CD4-positive, alpha-beta T cell treated with Interleukin-15 for 1 hour (primary cell): ENCODE results near the gene CEP57L1.
"Not testable (repeated sequence)": the region's sequence is repeated elsewhere in the genome, so short reads cannot be mapped to it uniquely, and the experiment has no call there.

Experiments used
- DNase-seq: peaks from one replicate; pipeline ENCODE4 v3.0.0-alpha.2; 2020

The CEP57L1 gene

DNA sequence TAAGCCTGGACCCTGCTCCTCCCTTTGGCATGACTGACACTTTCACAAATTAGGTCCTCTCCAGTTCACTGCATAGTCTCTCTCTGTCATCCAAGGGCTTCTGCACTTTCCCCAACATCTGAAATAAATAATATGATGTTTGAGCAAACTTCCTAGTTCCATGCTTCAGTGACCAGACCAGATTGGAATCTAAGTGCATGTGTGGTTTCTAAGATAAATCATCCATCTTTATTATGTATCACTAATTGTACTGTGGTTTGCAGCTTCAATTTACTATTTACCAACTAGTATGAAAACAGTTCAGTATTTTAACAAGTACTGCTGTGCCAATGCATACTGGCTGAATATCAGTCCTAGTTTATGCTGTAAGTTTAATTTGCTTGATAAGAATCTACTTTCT is 19.4 kb upstream of the CEP57L1 start:
- no peak for DNase-seq

DNA sequence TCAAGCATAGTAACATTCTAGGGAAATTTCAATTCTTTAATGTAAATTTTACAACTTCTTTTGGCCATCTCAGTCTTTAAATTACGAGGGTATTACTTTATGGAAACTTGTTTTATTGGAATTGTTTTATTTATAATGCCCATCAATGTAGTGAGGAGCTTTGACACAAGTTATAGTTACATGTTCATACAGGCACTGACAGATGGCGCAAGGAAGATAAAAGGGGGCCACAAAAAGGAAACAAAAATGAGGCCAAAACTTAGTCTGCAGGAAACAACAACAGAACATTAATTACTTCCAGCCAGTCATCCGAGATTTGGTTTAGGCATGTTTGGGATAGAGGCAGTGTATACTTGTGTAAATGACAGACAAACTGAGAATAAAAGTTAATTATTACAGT is 18.9 kb upstream of the CEP57L1 start:
- DNase-seq = no peak

DNA sequence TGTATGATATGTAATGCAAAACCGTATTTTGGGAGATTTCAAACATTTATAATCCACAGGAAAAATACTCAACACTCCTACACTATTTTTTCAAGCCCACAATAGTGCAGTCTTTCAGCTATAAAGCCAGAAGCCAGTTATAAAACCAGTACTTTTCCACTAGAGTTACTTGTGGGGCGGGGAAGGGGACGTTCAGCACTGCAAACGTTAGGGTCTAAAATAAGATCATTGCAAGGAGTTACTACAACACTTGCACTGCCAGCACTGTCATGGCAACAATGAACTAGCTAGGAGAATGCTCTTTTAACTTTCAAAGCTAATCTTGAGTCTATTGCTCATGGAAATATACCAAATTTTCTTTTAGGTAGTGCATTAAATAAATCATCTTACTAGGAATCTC is 15.3 kb upstream of the CEP57L1 start:
- no peak for DNase-seq

DNA sequence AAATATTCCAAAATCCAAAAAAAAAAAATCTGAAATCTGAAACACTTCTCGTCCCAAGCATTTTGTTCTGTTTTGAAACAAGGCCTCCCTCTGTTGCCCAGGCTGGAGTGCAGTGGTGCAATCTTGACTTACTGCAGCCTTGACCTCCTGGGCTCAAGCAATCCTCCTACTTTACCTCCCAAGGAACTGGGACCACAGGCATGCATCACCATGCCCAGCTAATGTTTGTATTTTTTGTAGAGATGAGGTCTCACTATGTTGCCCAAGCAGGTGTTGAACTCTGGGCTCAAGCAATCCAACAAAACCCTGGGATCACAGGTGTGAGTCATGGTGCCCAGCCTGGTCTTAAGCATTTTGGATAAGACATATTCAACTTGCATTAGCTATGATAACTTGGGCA is 14.3 kb upstream of the CEP57L1 start:
- no peak for DNase-seq

DNA sequence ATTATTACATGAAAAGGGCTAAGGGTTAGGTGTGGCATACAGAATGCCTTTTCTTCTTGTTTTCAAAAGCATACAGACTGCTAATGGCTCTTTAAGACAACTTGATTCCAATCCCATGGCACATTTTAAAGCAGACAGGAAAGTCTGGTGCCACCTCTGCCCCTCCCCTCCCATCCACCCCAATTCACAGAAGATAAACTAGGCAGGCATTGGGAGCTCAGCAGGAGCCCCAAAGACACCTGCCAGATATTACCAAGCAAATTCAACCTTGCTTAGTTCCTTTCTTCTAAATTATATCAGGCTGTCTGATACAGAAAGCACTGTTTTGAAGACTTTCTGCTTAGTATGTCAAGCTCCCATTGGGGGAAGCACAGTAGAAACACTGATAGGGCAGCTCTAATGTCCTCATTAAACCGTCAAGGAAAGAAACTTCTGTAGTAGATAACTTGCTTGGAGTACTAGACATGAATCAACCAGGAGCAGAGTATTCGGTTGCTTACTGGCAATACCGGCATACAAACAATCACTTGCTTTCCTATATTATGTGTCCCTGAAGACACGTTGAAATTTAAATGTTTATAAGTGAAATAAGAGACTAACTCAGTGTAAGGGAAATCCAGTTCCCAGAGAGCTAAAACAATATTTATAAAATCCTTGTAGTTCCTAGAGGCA is 13.7 kb upstream of the CEP57L1 start:
- no peak for DNase-seq

DNA sequence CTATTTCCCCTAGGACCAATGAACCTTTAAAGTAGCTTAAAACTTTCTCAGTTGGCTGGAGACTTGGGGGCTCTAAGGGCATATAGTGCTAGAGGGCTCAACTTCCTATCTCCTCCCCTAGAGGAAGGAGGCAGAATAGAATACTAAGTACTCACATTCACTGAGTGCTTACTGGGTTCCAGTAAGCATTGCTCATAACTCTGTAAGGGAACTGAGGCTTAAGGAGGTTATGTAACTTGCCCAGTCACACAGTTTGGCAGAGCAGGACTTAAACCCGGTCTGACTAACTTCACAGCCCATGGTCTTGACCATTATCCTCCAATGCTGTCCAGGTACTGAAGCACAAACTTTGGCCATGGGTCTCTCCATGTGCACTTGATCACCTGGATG is 13.1 kb upstream of the CEP57L1 start:
- no peak for DNase-seq

DNA sequence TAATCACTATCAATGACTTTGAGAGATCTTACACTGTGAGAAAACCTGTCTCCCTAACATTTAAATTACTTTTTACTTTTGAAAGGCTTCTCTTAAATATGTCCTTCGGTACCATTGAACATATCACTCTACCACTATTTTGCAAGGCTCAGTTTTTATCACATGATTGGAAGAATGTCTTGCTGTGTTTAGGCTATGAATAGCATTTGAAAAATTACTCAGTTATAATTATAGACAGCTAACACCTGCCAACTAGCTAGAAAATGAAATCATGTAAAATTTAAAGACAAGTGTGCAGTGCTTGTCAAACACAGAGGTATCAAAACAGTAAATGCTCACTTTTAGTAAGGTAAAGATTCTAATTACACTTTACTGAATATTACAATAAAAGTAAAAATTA is 11.7 kb upstream of the CEP57L1 start:
- DNase-seq = no peak

DNA sequence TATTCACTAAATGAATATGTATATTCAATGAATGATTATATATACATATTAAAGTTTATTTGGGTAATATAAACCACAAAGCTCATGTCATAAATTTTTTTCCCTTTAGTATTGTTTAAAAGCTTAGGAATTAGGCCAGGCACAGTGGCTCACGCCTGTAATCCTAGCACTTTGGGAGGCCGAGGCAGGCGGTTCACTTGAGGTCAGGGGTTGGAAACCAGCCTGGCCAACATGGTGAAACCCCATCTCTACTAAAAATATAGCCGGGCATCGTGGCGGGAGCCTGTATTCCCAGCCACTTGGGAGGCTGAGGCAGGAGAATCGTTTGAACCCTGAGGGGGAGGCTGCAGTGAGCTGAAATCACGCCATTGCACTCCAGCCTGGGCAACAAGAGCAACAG is 11.2 kb upstream of the CEP57L1 start:
- not testable (repeated sequence) for DNase-seq

DNA sequence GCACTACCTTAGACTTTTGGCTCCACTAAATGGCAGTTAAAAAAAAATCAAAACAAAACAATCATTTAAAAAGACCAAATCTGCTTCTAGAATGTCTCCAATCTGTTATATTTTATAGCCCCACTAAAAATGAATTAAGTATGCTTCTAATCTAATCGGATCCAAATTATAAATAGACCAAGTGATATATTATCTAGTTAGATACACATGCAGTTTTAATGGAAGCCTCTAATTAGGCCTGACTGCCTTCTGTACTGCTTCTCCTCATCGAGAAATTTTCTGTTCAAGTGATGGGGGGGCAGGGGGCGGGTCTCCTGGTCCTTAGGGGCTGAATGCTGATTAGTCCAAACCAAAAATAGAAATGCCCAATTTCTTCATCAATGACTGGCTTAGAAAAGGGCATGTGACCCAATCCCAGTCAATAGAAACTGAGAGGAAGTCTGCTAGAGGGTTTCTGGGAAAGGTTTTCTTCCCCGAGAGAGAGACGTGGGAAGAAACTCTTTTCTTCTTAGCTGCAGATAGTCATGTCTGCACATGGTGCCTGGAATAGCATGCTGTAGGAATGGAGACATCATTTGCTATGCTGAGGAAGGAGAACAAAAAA is 7.5 kb upstream of the CEP57L1 start:
- no peak for DNase-seq

DNA sequence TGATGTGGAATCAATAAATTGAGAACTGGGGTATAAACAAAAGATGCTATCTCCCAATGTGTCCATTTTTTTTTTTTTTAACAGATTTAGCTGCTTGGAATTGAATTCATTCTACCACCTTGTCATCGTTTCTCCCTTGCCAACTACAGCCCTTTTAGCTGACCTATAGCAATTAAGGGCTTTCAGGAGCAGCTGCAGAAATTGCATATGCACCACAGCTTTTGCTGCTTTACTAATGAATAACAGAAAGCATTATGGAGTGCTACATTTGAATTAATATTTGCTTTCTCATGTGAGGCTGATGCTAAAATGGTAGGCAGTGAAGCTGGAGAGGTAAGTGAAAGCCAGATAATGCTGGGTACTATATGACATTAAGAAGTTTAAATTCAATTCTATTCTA is 6.3 kb upstream of the CEP57L1 start:
- DNase-seq = no peak

DNA sequence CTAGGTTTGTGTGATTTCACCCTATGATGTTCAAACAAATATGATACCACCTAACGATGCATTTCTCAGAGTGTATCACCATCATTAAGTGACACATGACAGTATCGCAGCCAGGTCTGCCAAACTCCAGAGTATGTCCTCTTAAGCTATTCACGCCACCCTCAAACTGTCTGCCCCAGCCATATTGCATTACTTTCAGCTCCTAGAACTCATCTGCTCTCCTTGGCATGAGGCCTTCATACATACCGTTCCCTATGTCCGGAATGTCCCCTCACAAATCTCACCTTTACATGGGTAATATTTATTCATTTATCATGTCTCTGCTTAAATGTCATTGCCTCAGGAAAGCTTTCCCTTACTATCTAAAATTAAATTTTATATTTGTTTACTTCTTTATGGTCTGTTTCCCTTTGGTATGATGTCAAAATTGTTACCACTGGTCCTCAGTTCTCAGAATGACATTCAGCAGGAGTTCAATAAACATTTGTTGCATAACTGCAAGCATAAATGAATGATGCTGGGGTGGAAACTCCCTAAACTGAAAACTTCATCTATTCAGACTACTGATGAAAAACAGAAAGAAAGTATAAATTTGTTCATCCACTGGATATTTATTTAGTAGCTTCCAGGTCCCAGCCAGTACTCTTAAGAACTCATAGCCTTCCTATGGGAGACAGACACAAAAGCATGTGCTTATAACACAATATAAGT is 3.8 kb upstream of the CEP57L1 start:
- no peak for DNase-seq

DNA sequence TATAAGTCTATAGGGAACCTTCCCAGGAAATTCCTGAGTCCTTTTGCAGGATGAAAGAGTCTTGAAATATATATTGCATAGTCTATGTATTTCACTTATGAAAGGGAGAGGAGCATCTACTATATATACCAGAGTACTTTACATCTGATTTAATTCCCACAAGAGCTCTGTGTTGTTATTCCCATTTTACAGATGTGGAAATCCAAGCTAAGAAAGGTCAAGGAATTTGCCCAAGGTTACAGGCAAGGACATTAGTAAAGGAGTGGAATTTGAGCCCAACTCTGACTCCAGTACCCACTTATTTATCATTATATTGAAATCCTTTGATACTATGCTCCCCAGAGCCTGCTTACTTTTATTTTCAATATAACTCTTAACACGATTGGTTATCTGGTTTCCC is 3.2 kb upstream of the CEP57L1 start:
- DNase-seq = no peak

DNA sequence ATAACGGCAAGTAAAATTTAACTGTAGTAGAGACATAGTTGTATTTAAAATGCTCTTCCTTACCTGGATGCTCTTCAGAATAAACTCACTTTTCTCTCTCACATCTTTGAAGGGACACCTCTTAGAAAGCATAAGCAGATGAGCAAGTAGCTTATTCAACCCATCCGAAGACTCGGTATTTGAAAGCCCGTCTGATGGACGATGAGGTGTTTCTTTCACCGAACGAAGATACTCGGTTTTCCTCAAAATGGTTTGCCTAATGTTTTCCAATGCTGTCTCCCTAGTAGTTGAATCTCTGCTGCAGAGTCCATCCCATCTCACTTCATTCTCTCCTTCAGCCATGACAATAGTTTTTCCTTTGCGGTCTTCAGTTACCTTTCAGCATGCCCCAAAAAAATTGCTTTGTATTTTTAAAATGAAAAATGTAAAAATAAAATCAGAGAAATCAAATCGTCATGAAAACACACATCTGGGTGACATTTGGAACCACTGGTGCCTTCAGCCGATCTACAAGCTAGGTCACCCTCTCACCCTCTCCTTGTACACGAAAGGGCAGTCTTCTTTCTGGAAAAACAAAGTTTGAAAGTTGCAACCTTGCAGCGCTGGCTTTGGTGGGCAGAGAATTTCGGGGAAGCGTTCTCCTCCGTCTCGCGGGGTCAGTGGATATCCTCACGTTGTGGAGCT is 1.4 kb upstream of the CEP57L1 start:
- no peak for DNase-seq

DNA sequence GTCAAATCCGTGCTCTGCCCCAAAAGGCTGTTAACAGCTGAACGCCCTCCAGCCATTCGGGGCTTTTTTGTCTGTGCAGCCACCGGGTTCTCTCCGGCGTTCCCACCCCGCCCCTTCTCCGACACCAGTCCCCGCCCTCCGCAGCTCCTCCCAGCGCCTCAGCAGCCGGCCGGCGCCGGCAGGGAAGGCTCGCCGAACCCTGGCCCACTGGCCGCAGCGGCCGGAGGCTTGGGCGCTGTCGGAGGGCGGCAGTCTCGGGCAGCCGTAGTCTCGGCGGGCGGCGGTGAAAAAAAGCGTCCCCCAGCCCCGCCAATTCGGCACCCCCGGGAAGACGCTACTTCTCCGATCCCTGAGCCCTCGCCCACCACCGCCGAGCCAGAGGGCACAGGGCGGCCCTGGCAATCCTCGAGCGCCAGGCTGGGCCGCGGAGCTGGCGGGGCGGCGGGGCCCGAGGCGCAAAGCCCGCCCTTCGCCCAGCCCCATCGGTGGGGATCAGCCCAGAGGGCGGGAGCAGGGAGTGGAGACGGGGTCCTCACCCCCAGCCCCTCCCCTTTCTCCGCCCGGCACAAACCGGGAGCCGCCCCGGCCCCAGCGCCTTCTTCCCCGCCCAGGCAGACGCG is 781 bp upstream of the CEP57L1 start, which contains the start of gene SESN1:
TSS of gene SESN1 (minus strand) at position 431 of the 620 bp plus-strand sequence. CDS start 773 bp downstream, outside the sequence.
- DNase-seq = peak; percentile 87

DNA sequence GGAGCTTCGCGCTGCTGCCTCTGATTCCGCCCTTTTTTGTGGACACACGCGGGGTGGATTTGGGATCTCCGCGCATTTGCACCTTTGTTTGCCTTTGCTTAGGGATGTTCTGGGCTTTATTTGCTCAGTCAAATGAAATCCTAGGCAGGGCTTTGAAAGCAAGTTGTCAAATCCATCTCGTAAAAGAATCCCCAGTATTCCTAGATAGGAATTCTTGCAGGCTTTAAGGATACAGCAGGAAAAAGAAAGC is 453 bp downstream of the CEP57L1 start:
- DNase-seq = no peak

DNA sequence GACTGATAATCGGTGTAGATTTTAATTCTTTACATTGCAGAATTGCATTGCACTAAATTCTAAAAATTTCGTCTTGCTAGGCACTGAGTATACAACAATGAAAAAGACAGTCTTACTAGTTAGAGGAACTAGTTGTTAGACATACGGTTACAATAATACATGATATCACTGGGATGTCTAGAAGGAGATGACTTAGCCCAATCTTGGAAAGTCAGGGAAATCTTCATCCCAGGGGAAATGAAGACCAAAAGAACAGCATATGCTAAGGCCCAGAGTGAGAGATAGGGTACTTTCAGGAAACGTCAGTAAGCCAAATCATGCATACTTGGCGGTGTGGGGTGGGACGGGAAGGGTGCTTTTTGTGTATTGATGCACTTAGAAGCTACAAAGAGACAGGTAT is 901 bp downstream of the CEP57L1 start:
- no peak for DNase-seq

DNA sequence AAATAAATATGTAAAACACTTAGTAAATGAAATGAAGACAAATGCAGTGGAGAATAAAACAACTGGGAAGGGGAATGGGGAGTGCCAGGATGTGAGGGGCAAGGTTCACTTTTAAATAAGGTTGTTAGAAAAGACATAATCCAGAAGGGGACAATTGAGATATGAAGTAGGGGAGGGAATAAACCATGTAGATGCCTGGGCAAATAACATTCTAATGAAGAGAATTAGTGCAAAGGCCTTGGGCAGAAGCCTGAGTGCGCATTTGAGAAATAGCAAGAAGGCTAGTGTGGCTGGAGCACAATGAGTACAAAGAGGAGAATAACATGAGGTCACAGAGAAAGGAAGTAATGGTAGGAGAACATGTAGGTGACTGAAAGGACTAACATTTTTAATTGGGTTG is 2.4 kb downstream of the CEP57L1 start:
- no peak for DNase-seq

DNA sequence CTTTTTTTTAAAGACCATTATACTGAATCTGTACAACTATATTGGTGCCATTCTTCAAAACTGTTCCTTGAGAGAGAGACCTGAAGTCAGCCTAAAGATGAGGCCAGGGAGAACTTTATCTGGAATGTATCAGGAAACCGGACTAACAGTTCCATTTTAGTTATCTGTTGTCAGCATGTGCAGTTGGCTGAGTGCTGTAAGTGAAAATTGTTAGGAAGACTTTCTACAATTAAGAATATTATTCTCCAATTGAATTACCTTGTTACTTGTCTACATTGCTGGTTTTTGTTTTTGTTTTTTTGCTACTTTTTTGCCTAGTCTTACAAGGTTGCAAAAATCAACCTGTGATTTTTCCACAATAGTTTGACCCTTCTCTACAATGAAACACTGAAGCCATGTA is 7.5 kb downstream of the CEP57L1 start:
- no peak for DNase-seq

DNA sequence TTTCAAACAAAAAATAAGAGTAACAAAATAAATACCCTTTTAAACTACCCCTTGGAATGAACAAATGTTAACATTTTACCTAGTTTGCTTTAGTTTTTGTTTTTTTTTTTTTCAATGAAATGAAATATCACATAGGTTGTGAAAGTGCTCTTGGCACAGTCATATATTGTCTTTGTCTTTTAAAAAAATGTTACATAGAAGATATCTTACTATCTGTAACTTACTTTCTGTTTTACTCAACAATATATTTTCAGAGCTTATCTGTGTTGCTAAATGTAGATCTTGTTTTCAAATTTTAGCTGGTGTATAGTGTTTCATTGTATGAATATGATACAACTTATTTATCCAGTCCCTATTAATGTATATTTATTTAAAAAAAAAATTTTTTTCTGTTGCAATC is 8.6 kb downstream of the CEP57L1 start:
- DNase-seq = no peak

DNA sequence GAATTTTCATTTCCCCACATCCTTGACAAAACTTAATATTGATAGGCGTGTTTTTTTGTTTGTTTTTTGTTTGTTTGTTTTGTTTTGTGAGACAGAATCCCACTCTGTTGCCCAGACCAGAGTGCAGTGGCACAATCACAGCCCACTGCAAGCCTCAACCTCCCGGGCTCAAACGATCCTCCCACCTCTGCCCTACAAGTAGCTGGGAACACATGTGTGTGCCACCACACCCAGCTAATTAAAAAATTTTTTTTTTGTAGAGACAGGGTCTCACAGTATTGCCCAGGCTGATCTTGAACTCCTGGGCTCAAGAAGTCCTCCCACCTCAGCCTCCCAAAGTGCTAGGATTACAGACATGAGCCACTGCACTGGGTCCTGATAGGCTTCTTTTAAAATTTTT is 9.2 kb downstream of the CEP57L1 start:
- no peak for DNase-seq

DNA sequence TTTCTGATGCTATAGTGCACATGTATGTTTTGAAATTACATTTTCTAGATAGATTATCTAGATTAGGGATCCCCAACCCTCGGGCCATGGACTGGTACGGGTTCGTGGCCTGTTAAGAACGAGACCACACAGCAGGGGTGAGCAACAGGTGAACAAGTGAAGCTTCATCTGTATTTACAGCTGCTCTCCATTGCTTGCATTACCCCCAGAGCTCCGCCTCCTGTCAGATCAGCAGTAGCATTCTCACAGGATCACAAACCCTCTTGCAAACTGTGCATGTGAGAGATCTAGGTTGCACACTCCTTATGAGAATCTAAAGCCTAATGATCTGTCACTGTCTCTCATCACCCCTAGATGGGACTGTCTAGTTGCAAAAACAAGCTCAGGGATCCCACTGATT is 10.4 kb downstream of the CEP57L1 start:
- DNase-seq = no peak

DNA sequence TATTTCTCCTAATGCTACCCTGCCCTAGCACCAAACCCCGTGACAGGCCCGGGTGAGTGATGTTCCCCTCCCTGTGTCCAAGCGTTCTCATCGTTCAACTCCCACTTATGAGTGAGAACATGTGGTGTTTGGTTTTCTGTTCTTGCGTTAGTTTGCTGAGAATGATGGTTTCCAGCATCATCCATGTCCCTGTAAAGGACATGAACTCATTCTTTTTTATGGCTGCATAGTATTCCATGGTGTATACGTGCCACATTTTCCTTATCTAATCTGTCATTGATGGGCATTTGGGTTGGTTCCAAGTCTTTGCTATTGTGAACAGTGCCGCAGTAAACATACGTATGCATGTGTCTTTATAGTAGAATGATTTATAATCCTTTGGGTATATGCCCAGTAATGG is 14.4 kb downstream of the CEP57L1 start:
- DNase-seq = not testable (repeated sequence)

DNA sequence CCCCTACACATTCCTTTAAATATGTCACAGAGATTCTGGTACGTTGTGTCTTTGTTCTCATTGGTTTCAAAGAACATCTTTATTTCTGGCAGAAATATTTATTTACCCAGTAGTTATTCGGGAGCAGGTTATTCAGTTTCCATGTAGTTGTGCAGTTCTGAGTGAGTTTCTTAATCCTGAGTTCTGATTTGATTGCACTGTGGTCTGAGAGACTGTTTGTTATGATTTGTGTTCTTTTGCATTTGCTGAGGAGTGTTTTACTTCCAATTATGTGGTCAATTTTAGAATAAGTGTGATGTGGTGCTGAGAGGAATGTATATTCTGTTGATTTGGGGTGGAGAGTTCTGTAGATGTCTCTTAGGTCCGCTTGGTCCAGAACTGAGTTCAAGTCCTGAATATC is 17.4 kb downstream of the CEP57L1 start:
- not testable (repeated sequence) for DNase-seq
